ENCODE results near the gene CPT1C.

DNA sequence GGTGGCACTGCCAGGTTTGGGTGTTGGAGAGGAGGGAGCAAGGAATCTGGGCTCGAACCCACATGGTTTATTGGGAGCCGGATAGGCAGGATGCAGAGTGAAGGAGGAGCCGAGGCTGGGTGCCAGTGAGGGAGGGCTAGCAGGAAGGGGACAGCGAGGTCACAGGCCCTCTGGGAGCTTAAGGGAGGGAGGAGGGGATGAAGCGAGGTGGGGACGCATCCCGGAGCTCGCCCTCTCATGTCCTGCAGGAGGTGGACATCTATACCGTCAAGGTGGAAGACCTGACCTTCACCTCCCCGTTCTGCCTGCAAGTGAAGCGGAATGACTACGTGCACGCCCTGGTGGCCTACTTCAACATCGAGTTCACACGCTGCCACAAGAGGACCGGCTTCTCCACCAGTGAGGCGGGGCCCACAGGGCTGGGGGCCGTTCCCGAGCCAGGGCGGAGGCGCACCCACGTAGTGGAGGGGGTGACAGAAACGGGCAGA lies 5.0 kb upstream of the CPT1C start:
- no peak for TF ChIP-seq POLR2A (IDR thresholded peaks at IDR 0.05)
- TF ChIP-seq, protein P1, sequence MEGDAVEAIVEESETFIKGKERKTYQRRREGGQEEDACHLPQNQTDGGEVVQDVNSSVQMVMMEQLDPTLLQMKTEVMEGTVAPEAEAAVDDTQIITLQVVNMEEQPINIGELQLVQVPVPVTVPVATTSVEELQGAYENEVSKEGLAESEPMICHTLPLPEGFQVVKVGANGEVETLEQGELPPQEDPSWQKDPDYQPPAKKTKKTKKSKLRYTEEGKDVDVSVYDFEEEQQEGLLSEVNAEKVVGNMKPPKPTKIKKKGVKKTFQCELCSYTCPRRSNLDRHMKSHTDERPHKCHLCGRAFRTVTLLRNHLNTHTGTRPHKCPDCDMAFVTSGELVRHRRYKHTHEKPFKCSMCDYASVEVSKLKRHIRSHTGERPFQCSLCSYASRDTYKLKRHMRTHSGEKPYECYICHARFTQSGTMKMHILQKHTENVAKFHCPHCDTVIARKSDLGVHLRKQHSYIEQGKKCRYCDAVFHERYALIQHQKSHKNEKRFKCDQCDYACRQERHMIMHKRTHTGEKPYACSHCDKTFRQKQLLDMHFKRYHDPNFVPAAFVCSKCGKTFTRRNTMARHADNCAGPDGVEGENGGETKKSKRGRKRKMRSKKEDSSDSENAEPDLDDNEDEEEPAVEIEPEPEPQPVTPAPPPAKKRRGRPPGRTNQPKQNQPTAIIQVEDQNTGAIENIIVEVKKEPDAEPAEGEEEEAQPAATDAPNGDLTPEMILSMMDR (IDR thresholded peaks at IDR 0.05) = no peak

Measured in esophagus squamous epithelium (tissue), 4 donors.